GM12878 (cell line): ENCODE results near the gene LMBR1. TPM values are rescaled to one million over a fixed set of nuclear protein-coding genes. Genes with fewer than 3 reads are reported as not detected.

ENCODE experiments used
- BCL3 ChIP-seq: IDR thresholded peaks from 2 replicates; pipeline ENCODE4 v1.6.1; 2011; ENCODE audit warnings: borderline replicate concordance, low read depth, mild to moderate bottlenecking, moderate library complexity, low read length; ENCODE audit not compliant: insufficient read depth, poor library complexity, severe bottlenecking
- BHLHE40 ChIP-seq, 2 experiments: fragments of 450-650 bp in 1 of 2; IDR thresholded peaks; 2 replicates each; pipeline ENCODE4 v1.6.1; 2011 to 2017; ENCODE audit warnings: low read depth in 2 of 2, borderline replicate concordance in 1 of 2, improper control_type of control experiment in 1 of 2, low read length in 1 of 2, mild to moderate bottlenecking in 1 of 2
- BRCA1 ChIP-seq: IDR thresholded peaks from 2 replicates; pipeline ENCODE4 v1.6.1; 2011; ENCODE audit warnings: low read depth, low read length, improper control_type of control experiment
- CBFB ChIP-seq: IDR thresholded peaks from 2 replicates; pipeline ENCODE4 v1.6.1; 2016; ENCODE audit warnings: antibody characterized with exemption, low read depth
- IKZF2 ChIP-seq, 2 experiments: fragments of 450-650 bp; IDR thresholded peaks; 2 replicates each; pipeline ENCODE4 v1.6.1; 2017; ENCODE audit warnings: mild to moderate bottlenecking in 2 of 2, moderate library complexity in 2 of 2
- PML ChIP-seq: IDR thresholded peaks from 2 replicates; pipeline ENCODE4 v1.6.1; 2012; ENCODE audit warnings: low read length, inconsistent platforms
- PRDM15 ChIP-seq: fragments of 450-650 bp; formaldehyde crosslinking; IDR thresholded peaks from 2 replicates; pipeline ENCODE4 v1.4.0; 2020; ENCODE audit warnings: mild to moderate bottlenecking, moderate library complexity
- SIN3A ChIP-seq: IDR thresholded peaks from 2 replicates; pipeline ENCODE4 v1.6.1; 2012; ENCODE audit warnings: low read depth, low read length, improper control_type of control experiment
- ZBTB33 ChIP-seq: fragments of 450-650 bp; IDR thresholded peaks from 2 replicates; pipeline ENCODE4 v1.6.1; 2017; ENCODE audit warnings: mild to moderate bottlenecking
- polyA plus RNA-seq, 11 experiments: library from polyadenylated mRNA; depleted of rRNA in 4 of 11; unstranded in 6 of 11; stranded (reverse) in 5 of 11; fragments of >200 nt; fragmentation: Nextera tagmentation in 4 of 11; fragmentation: Illumina TruSeq in 1 of 11; extraction: Ambion mirVana in 4 of 11; extraction: Trizol in 1 of 11; gene quantifications; 1 replicate in 1 of 11; 2 replicates in 10 of 11; pipeline versions ENCODE4 v1.2.1 to v1.2.3, GENCODE V29; 2011 to 2016; ENCODE audit warnings: inconsistent platforms in 2 of 11, missing spikeins in 2 of 11, low read depth in 1 of 11
- total RNA-seq, 4 experiments: library from RNA; depleted of rRNA in 3 of 4; stranded (reverse); fragments of >200 nt in 3 of 4; fragmentation: Illumina TruSeq in 1 of 4; extraction: Trizol in 1 of 4; gene quantifications; 2 replicates each; pipeline versions ENCODE4 v1.2.1 to v1.2.3, GENCODE V29; 2013 to 2021

The LMBR1 gene
- total and polyA plus RNA-seq, 10 of the 15 experiments (the other 5 are each of a cell fraction or from before 2014, with no cell fraction given), result 4.0 to 63.5 (median 28.8) TPM

GRCh38 chr7:156656598-156656997 is 236.4 kb downstream of the LMBR1 start (continued):
- TF ChIP-seq BCL3 (peak; percentile 77), IKZF2 (IDR thresholded peaks at IDR 0.05) (peak; percentile 15 to 39; a peak in 1 of 4 replicates), SIN3A (no peak), PML (no peak), BHLHE40 (IDR thresholded peaks at IDR 0.05; ENCODE audit: borderline replicate concordance in 1 of 2, low read depth in 2 of 2, low read length in 1 of 2) (no peak), BRCA1 (no peak), ZBTB33 (no peak), CBFB (0 out of 2 replicates have a peak, but pooled peaks have one; percentile 44), PRDM15 (no peak)
